ENCODE data around the gene INSL3.

DNA sequence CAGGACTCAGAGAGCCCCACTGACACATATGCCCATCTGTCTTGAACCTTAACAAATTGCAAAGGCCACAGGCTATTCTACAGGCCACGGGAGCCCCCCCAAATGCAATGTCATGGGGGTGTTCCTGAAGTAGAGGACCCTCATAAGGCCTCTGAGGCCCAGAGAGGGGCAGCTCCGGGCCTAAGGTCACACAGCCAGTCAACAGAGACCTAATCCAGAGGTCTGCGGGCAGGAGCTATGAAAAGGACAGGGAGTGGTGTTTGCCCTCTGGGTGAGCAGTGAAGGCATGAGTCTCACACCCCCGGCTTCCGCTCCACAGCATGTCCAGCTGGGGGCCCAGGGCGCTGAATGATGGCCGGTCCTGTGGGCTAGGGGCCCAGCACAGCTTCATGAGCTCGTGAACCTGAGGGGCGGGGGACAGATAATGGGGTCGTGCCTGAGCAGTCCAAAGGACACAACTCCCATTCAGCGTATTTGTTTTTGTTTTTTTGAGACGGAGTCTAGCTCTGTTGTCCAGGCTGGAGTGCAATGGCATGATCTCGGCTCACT, 5.3 kb upstream of the INSL3 start:
- TF ChIP-seq, protein P1, sequence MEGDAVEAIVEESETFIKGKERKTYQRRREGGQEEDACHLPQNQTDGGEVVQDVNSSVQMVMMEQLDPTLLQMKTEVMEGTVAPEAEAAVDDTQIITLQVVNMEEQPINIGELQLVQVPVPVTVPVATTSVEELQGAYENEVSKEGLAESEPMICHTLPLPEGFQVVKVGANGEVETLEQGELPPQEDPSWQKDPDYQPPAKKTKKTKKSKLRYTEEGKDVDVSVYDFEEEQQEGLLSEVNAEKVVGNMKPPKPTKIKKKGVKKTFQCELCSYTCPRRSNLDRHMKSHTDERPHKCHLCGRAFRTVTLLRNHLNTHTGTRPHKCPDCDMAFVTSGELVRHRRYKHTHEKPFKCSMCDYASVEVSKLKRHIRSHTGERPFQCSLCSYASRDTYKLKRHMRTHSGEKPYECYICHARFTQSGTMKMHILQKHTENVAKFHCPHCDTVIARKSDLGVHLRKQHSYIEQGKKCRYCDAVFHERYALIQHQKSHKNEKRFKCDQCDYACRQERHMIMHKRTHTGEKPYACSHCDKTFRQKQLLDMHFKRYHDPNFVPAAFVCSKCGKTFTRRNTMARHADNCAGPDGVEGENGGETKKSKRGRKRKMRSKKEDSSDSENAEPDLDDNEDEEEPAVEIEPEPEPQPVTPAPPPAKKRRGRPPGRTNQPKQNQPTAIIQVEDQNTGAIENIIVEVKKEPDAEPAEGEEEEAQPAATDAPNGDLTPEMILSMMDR (IDR thresholded peaks at IDR 0.05; ENCODE audit: low read depth, low read length, poor library complexity, severe bottlenecking), result no peak
- TF ChIP-seq EZH2phosphoT487 (IDR thresholded peaks at IDR 0.05; ENCODE audit: borderline replicate concordance, low read length), result no peak
